Measurements from ENCODE around the gene DHRS13. TPM values are rescaled to one million over a fixed set of nuclear protein-coding genes. Genes with fewer than 3 reads are reported as not detected.
A peak's percentile ranks its signal among the peaks of the same experiment; 100 is the strongest.

Gene DHRS13
- total RNA-seq, 2 donors from 2014 or later: 7.3 to 9.9 TPM

- Histone ChIP-seq H3K36me3 (replicated peaks in 1 of 2; ENCODE audit: insufficient read depth in 1 of 2, low read depth in 2 of 2) (peaks cover 11 to 24% of the 10 kb centered on the region in 2 donors), H3K9me3 (no peaks in the 10 kb centered on the region), H3K27ac (no peak overlapping the region), H3K4me1 (no peaks in the 10 kb centered on the region), H3K27me3 (no peaks in the 10 kb centered on the region), H3K4me3 (no peak overlapping the region)
- ATAC-seq: no peak
- DNase-seq: no peak
- TF ChIP-seq POLR2A (IDR thresholded peaks at IDR 0.05) (no peak), CTCF (IDR thresholded peaks at IDR 0.05) (no peak)
- intact Hi-C loops (cut with DNase I): no loop called here
- WGBS, 2 donors: 91 to 96% methylated on average over 17 of the region's 17 CpGs
Measured at GRCh38 chr17:28881533-28882056, 21.3 kb downstream of the DHRS13 start.

- no peaks in the 10 kb centered on the region for H3K27me3 ChIP-seq
- DNase-seq: no peak
Measured at GRCh38 chr17:28880572-28880945, 22.3 kb downstream of the DHRS13 start.

DNA sequence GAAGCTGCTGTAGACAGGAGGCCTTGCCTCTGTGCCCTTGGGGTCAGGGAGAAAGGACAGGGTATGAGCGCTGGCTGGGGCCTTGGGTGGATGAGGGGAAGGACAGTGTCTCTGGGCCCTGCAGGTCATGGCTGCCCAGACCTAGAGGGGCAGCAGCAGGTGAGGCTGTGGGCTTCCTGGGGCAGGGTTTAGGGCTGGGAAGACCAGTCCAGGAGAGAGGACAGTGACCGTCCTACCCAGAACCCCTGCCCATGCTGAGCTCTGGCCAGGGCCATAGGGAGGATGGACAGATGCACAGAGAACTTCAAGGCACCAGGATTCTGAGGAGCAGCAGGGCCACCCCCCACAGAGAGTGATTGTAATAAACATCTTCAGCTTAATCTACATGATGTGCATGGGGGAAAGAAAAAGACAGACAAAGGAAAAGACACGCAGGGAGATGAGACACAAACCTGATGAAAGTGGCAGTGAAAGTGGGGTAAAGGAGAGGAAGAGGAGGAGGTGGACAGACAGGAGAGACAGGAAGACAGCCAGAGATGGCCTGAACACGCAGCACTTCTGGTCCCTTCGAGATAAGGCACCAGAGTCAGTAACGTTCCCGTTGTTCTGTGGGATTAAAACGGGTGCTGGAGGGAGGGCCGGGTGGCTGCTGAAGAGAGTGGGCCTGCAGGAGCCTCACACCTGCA lies 22.9 kb downstream of the DHRS13 start:
- intact Hi-C loops (cut with DNase I): no loop called here
- Histone ChIP-seq H3K4me3 (no peak overlapping the region), H3K9me3 (no peaks in the 10 kb centered on the region), H3K27ac (no peak overlapping the region), H3K4me1 (no peaks in the 10 kb centered on the region), H3K27me3 (no peaks in the 10 kb centered on the region), H3K36me3 (replicated peaks in 1 of 2; ENCODE audit: insufficient read depth in 1 of 2, low read depth in 2 of 2) (peaks cover 11 to 24% of the 10 kb centered on the region in 2 donors)
- WGBS, 2 donors: 71 to 81% methylated on average over 9 of the region's 9 CpGs
- no peak for TF ChIP-seq CTCF (IDR thresholded peaks at IDR 0.05)
- TF ChIP-seq POLR2A (IDR thresholded peaks at IDR 0.05): no peak
- no peak for ATAC-seq
- no peak for DNase-seq

More at GRCh38 chr17:28880572-28880945, 22.3 kb downstream of the DHRS13 start:
- WGBS, 2 donors: 69 to 79% methylated on average over 5 to 10 of the region's 10 CpGs
- TF ChIP-seq CTCF (IDR thresholded peaks at IDR 0.05) (no peak), POLR2A (IDR thresholded peaks at IDR 0.05) (no peak)
- Histone ChIP-seq H3K9me3 (no peaks in the 10 kb centered on the region), H3K36me3 (replicated peaks in 1 of 2; ENCODE audit: insufficient read depth in 1 of 2, low read depth in 2 of 2) (peaks cover 11 to 24% of the 10 kb centered on the region in 2 donors), H3K27ac (no peak overlapping the region), H3K4me3 (no peak overlapping the region), H3K4me1 (no peaks in the 10 kb centered on the region)
- ATAC-seq: no peak
- intact Hi-C loops (cut with DNase I): no loop called here

DNA sequence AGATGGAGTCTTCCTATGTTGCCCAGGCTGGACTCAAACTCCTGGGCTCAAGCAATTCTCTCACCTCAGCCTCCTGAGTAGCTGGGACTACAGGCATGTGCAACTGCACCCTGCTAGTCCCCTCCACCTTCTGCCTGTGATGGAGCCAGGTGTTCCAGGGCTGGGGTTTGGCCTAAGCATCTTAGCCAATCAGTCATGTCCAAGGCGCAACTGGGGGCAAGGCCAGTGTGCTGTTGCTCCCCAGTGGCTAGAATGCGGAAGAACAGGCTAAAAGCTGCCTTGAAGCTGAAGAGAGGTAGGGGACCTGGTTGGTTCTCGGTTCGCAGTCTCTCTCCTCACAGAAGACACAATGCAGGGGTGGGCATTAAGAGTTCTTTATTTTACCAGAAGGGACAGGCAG lies 23.9 kb downstream of the DHRS13 start:
- peak in 3 of 4 donors; percentile 19 to 43 (median 38) for DNase-seq

More for the DNA sequence above, 23.9 kb downstream of the DHRS13 start:
- Histone ChIP-seq H3K36me3 (replicated peaks in 1 of 2; ENCODE audit: insufficient read depth in 1 of 2, low read depth in 2 of 2) (peaks cover 11 to 22% of the 10 kb centered on the region in 2 donors), H3K4me1 (no peaks in the 10 kb centered on the region), H3K9me3 (no peaks in the 10 kb centered on the region), H3K27ac (no peak overlapping the region), H3K27me3 (no peaks in the 10 kb centered on the region), H3K4me3 (no peak overlapping the region)
- TF ChIP-seq POLR2A (IDR thresholded peaks at IDR 0.05) (no peak), CTCF (IDR thresholded peaks at IDR 0.05) (peak in 5 of 7 experiments; percentile 10 to 38 (median 26))
- intact Hi-C loops (cut with DNase I): no loop called here
- ATAC-seq: peak; percentile 47
- 65 to 68% methylated on average over 4 of the region's 4 CpGs for WGBS, 2 donors
